HG02798 (cell line): ENCODE results near the gene EML1.

Experiments used
- ATAC-seq: cut with Tn5 transposase; IDR thresholded peaks from one replicate; pipeline ENCODE4 v1.9.1; 2021; ENCODE audit warnings: mild to moderate bottlenecking; ENCODE audit not compliant: unreplicated experiment, poor library complexity

EML1 gene

DNA sequence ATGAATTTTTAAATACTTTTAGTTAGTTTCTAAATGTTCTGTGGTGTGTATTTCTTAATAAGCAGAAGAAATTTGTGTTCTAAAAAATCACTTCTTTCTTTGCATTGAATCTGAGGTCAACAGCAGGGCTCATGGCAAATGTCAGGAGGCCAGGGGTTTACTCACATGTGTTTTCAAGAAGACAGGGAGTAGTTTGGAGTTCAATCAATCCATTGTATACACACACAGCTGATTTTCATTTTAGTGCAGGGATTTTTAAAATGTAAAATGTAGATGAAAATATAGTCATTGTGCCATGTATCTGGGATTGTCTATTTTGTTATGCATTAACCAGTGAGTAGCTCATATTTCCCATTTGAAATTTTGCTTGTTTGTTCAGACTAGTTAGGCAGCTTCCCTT is 62.1 kb downstream of the EML1 start:
- ATAC-seq, result no peak

DNA sequence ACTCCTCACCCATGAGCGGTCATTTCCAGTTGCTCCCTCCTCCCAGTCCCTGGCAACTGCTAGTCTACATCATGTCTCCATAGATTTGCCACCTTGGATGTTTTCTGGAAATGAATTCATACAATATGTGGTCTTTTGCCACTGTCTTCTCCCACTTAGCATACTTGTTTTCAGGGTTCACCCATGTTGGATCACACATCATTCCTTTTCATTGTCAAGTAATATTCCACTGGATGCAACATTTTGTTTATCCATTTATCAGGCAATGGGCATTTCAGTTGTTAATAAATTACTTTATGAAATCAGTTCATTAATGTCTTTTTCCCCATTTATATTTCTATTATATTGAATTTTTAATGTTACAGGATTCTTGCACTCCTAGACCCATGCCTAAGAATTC is 64.3 kb downstream of the EML1 start:
- ATAC-seq, result no peak

- ATAC-seq, result no peak
Measured at GRCh38 chr14:99860219-99860618, 67.0 kb downstream of the EML1 start.

DNA sequence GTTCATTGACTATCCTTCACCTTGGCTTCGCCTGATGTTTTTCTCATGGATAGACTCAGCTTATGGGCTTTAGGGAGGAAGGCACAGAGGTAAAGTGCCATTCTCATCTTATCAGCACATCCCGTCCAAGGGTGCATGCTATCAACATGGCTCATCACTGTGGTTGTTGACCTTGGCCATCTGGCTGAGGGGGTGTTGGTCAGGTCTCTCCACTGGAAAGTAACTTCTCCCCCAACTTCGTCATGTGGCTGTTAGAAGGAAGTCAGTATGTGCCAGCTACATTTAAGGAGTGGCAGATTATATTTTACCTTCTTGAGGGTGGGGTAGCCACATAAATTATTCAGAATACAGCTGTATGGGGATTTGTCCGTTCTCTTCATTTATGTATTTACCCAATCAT is 68.9 kb downstream of the EML1 start:
- ATAC-seq, result no peak

GRCh38 chr14:99863059-99863458 is 69.8 kb downstream of the EML1 start:
- ATAC-seq, result no peak

- no peak for ATAC-seq
Measured at GRCh38 chr14:99865408-99865807, 72.2 kb downstream of the EML1 start.

GRCh38 chr14:99870617-99871016 is 77.4 kb downstream of the EML1 start:
- ATAC-seq, result no peak

- no peak for ATAC-seq
Measured at GRCh38 chr14:99871771-99872170, 78.6 kb downstream of the EML1 start.

- no peak for ATAC-seq
Measured at GRCh38 chr14:99872786-99873440, 79.7 kb downstream of the EML1 start.

DNA sequence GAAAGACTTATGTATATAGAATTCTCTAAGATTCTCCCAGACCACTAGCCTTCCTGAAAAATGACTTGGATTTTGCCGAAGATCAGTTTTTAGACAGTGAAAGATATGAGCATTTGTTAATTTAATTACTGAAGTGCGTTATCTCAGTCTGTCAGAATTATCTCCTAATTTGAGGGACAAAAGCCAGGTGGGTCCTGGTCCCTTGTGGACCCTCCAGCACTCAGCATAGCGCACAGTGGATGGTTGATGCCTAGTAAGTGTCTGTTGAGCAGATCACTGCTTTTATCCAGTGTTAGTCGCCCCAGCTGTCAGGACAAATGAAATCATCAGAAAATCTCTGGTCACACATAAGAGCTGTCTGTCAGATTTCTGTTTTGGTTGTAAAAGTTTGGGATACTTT is 80.4 kb downstream of the EML1 start:
- ATAC-seq, result no peak

DNA sequence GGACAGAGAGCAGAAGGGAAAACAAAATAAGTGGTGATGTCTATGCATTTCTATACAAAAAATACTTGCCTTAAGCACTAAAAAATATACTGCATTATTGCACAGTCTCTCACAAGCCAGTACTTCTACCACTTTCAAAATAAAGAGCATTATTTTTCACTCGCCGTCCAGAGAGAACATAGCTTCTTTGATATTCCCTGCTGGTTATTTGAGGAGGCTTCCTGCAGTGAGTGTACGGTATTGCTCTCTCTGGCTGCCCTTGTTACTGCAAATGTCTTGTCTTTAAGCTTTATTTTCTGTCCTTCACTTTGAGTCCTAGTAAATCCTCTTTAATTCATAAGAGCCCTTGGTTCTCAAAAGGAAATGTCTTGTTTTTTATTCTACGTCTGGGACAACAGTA is 81.1 kb downstream of the EML1 start:
- ATAC-seq, result no peak

GRCh38 chr14:99875421-99875820 is 82.2 kb downstream of the EML1 start:
- no peak for ATAC-seq

- ATAC-seq, result no peak
Measured at GRCh38 chr14:99875836-99876235, 82.6 kb downstream of the EML1 start.

- no peak for ATAC-seq
Measured at GRCh38 chr14:99876406-99876805, 83.2 kb downstream of the EML1 start.

DNA sequence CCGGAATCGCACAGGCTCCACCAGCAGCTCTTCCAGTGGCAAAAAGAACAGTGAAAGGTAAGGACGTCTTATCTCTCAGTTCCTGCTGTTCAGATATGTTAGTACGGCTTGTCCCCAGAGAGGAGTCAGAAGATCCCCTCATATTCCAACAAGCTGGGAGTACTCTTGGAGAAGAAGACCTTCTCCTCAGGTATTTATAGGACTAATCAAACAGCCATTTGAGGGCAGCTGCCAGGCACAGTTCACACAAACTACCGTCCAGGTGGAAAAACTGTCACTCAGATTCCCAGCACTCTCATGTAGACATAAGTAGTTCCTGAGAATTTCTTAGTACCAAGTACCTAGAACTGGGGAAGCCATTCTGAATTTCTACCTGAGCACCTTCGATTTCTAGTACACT is 85.3 kb downstream of the EML1 start:
- no peak for ATAC-seq

DNA sequence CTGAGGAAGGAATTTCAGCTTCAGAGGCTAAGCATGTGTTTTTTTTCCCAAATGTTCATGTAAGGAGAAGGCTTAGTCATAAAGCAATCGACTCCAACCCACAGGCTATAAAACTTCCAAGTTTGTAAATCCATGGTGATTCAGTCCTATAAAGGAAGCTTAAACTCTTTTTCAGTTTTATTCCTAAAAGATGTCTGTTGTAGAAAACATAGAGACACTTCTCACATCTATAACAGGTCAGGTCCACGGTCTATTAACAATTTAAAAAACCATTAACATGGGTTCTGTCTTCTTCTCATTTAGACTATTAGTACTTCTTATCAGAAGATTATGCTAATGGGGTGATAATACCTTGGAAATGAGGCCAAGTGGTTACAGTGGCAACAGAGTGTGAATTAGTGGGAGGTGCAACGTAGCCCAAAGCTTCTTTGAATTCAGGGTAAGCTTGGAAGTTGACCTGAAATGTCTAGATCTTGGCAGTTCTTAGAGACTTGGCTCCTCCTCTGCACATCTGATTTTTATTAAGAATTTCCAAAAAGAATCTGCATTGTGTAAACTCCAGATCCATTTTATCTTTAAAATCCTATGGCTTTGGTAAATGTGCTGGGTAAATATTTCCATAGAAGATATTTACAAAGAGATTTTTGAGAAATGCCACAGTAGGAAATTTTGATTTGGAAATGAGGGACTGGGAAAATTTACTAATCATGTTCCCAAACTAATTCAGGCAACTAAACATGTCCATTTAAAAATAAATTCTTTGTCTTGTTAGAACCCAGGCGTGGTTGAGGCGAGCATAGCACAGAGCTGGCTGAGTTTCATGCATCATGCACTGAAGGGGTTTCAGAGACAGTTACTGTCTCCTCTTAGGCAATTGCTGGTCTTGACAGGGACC is 86.4 kb downstream of the EML1 start:
- ATAC-seq, result no peak

DNA sequence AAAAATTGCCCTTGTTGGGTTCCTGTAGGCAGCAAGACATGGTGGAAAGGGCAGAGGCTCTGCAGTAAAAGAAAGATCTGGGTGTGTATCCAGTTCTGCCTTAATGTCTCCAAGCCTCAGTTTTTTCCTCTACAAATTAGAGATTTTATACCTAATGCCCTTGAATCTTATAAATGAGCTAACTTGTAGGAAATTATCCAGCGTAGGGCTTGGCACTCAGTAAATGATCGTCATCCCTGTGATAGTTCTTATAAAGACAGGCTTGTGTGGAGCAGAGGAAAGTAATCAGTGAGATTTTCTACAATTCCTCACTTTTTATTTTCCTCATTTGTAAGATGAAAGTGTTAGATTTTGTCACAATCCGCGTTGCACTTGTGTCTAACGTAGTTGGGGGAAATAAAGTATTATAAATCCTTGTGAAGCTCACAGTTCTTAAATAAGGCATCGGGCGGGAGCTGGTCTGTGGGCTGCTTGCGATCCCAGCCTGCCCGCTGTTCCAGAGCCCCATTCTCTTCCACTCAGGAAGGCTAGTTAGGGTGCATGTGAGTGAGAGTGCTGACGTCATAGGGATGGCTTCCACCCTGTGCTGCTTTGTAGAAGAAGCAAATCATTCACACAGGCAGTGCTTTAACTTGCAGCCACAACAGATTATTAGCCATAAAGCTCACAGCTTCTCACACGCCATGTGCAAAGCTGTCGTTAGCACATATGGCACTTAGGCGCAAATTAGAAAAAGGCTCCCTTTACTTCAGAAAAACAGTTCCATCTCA is 87.6 kb downstream of the EML1 start:
- ATAC-seq, result no peak

GRCh38 chr14:99883866-99884650 is 90.8 kb downstream of the EML1 start:
- ATAC-seq, result no peak

- peak; percentile 69 for ATAC-seq
Measured at GRCh38 chr14:99884834-99885648, 91.8 kb downstream of the EML1 start.

GRCh38 chr14:99885649-99885958 is 92.4 kb downstream of the EML1 start:
- ATAC-seq, result no peak
